HCT116 (cell line): ENCODE measurements around the gene IGFLR1. TPM values are rescaled to one million over a fixed set of nuclear protein-coding genes. Genes with fewer than 3 reads are reported as not detected.

Experiments used
- ATAC-seq: fragments of 200-7000 bp; cut with Tn5 transposase; 2 replicates; pipeline ENCODE4 v1.9.1; 2020; ENCODE audit warnings: mild to moderate bottlenecking, moderate library complexity
- BruUV-seq: library from RNA; stranded (reverse); fragments of 400-500 nt; replicated peaks from 2 replicates; lab custom pipeline; 2021; lab: Mats Ljungman, UMichigan
- CTCF ChIA-PET: fragments of 300-600 bp; sonication (Branson Sonifier 250); formaldehyde crosslinking; loops from one replicate; lab custom pipeline; 2021; ENCODE audit warnings: antibody characterized with exemption; lab: Charles Lee
- POLR2A ChIA-PET: fragments of 300-600, 350-600 bp; sonication (Branson Sonifier 250); formaldehyde crosslinking; loops from one replicate; lab custom pipeline; 2021; ENCODE audit warnings: antibody characterized with exemption; lab: Charles Lee
- RAD21 ChIA-PET, 2 experiments: fragments of 300-600 bp; sonication (Branson Sonifier 250); formaldehyde crosslinking; loops; one replicate each; lab custom pipeline; 2023; ENCODE audit warnings: low total read pairs in 2 of 2; ENCODE audit not compliant: uncharacterized antibody in 2 of 2, unreplicated experiment in 2 of 2, low non-redundant PET in 1 of 2; lab: Charles Lee
- DNase-seq: peaks from one replicate; pipeline ENCODE4 v3.0.0-alpha.2; 2010; ENCODE audit warnings: low read depth, low spot score
- H2AFZ ChIP-seq: fragments of 200-600 bp; shearing (Covaris generic), sonication (generic); 2 replicates; pipeline ENCODE4 v1.6.1; 2017; ENCODE audit warnings: low read depth, mixed run types, mixed read lengths, antibody characterized with exemption, low read length; ENCODE audit not compliant: poor library complexity, severe bottlenecking
- H3K27ac ChIP-seq: 2 replicates; pipeline ENCODE4 v1.5.1; 2012; ENCODE audit warnings: low read depth, low read length
- H3K27me3 ChIP-seq: fragments of 200-600 bp; sonication (generic); 2 replicates; pipeline ENCODE4 v1.6.1; 2016; ENCODE audit warnings: mixed run types, low read length, mixed read lengths; ENCODE audit not compliant: insufficient read depth
- H3K36me3 ChIP-seq, 2 experiments: fragments of 200-500 bp in 1 of 2; fragments of 200-600 bp in 1 of 2; sonication (Bioruptor generic) in 1 of 2; sonication (generic) in 1 of 2; 2 replicates each; pipeline versions ENCODE4 v1.5.1 to v1.6.1; 2014 to 2016; ENCODE audit warnings: low read length in 2 of 2, inconsistent platforms in 1 of 2, mixed read lengths in 1 of 2, mixed run types in 1 of 2; ENCODE audit not compliant: insufficient read depth in 2 of 2, control insufficient read depth in 1 of 2
- H3K4me1 ChIP-seq, 2 experiments: fragments of 200-600 bp in 1 of 2; sonication (generic) in 1 of 2; 2 replicates each; pipeline versions ENCODE4 v1.5.1 to v1.6.1; 2012 to 2017; ENCODE audit warnings: low read length in 2 of 2, inconsistent platforms in 1 of 2, mild to moderate bottlenecking in 1 of 2, mixed read lengths in 1 of 2, mixed run types in 1 of 2, moderate library complexity in 1 of 2; ENCODE audit not compliant: insufficient read depth in 2 of 2, control insufficient read depth in 1 of 2
- H3K4me2 ChIP-seq: fragments of 200-600 bp; sonication (generic); 2 replicates; pipeline ENCODE4 v1.6.1; 2017; ENCODE audit warnings: mixed run types, low read length, mixed read lengths
- H3K4me3 ChIP-seq, 2 experiments: fragments of 200-600 bp in 1 of 2; sonication (generic) in 1 of 2; replicated peaks in 1 of 2; 2 replicates each; pipeline ENCODE4 v1.5.1; 2011 to 2016; ENCODE audit warnings: low read length in 2 of 2, control low read depth in 1 of 2, low read depth in 1 of 2, mild to moderate bottlenecking in 1 of 2, mixed read lengths in 1 of 2, mixed run types in 1 of 2
- H3K79me2 ChIP-seq: fragments of 200-600 bp; sonication (generic); 2 replicates; pipeline ENCODE4 v1.6.1; 2017; ENCODE audit warnings: mild to moderate bottlenecking, mixed run types, low read length, moderate library complexity, mixed read lengths; ENCODE audit not compliant: insufficient read depth
- H3K9ac ChIP-seq: fragments of 200-600 bp; sonication (generic); 2 replicates; pipeline ENCODE4 v1.6.1; 2016; ENCODE audit warnings: low read length, mixed read lengths
- H3K9me2 ChIP-seq: fragments of 200-600 bp; sonication (generic), shearing (Covaris generic); 2 replicates; pipeline ENCODE4 v1.6.1; 2017; ENCODE audit warnings: mixed run types, mild to moderate bottlenecking, moderate library complexity; ENCODE audit not compliant: insufficient read depth
- H3K9me3 ChIP-seq, 2 experiments: fragments of 200-500 bp in 1 of 2; fragments of 200-600 bp in 1 of 2; sonication (Bioruptor generic) in 1 of 2; sonication (generic) in 1 of 2; 2 replicates each; pipeline ENCODE4 v1.6.1; 2014 to 2017; ENCODE audit warnings: low read length in 2 of 2, mixed read lengths in 2 of 2, inconsistent platforms in 1 of 2, low read depth in 1 of 2, mild to moderate bottlenecking in 1 of 2, mixed run types in 1 of 2, moderate library complexity in 1 of 2; ENCODE audit not compliant: control insufficient read depth in 1 of 2, insufficient read depth in 1 of 2
- H4K20me1 ChIP-seq: fragments of 200-600 bp; sonication (generic), shearing (Covaris generic); 2 replicates; pipeline ENCODE4 v1.6.1; 2017; ENCODE audit warnings: mixed run types, mild to moderate bottlenecking, moderate library complexity; ENCODE audit not compliant: insufficient read depth
- ATF3 ChIP-seq: IDR thresholded peaks from 2 replicates; pipeline ENCODE4 v1.6.1; 2012
- CBX3 ChIP-seq: IDR thresholded peaks from 2 replicates; pipeline ENCODE4 v1.6.1; 2012; ENCODE audit warnings: low read depth
- CEBPB ChIP-seq: IDR thresholded peaks from 2 replicates; pipeline ENCODE4 v1.6.1; 2012; ENCODE audit warnings: low read depth
- CTCF ChIP-seq, 3 experiments: fragments of 200-600 bp in 1 of 3; sonication (generic) in 1 of 3; IDR thresholded peaks in 2 of 3; conservative IDR thresholded peaks in 1 of 3; 2 replicates each; pipeline ENCODE4 v1.5.1; 2012 to 2017; ENCODE audit warnings: low read depth in 2 of 3, low read length in 2 of 3, antibody characterized with exemption in 1 of 3, borderline replicate concordance in 1 of 3, control low read depth in 1 of 3, mild to moderate bottlenecking in 1 of 3, mixed read lengths in 1 of 3, mixed run types in 1 of 3, moderate library complexity in 1 of 3; ENCODE audit not compliant: insufficient read depth in 1 of 3
- EGR1 ChIP-seq: IDR thresholded peaks from 2 replicates; pipeline ENCODE4 v1.6.1; 2012; ENCODE audit warnings: low read depth
- ELF1 ChIP-seq: IDR thresholded peaks from 2 replicates; pipeline ENCODE4 v1.6.1; 2012; ENCODE audit warnings: low read depth, borderline replicate concordance
- EZH2 ChIP-seq: fragments of 200-600 bp; sonication (generic); IDR thresholded peaks from 2 replicates; pipeline ENCODE4 v1.6.1; 2017; ENCODE audit warnings: antibody characterized with exemption, mixed run types
- EZH2phosphoT487 ChIP-seq: fragments of 200-600 bp; IDR thresholded peaks from 2 replicates; pipeline ENCODE4 v1.6.1; 2018; ENCODE audit warnings: antibody characterized with exemption, borderline replicate concordance
- FOSL1 ChIP-seq: IDR thresholded peaks from 2 replicates; pipeline ENCODE4 v1.6.1; 2012; ENCODE audit warnings: low read depth
- JUND ChIP-seq: IDR thresholded peaks from 2 replicates; pipeline ENCODE4 v1.6.1; 2012
- MAX ChIP-seq: IDR thresholded peaks from 2 replicates; pipeline ENCODE4 v1.6.1; 2012
- POLR2A ChIP-seq: IDR thresholded peaks from 2 replicates; pipeline ENCODE4 v1.7.0; 2011; ENCODE audit warnings: borderline replicate concordance; ENCODE audit not compliant: insufficient read depth, insufficient read length; ENCODE audit errors: extremely low read depth
- RAD21 ChIP-seq: IDR thresholded peaks from 2 replicates; pipeline ENCODE4 v1.6.1; 2012; ENCODE audit warnings: low read depth, mild to moderate bottlenecking
- SP1 ChIP-seq: IDR thresholded peaks from 2 replicates; pipeline ENCODE4 v1.6.1; 2012; ENCODE audit warnings: low read depth
- SRF ChIP-seq: IDR thresholded peaks from 2 replicates; pipeline ENCODE4 v1.6.1; 2012; ENCODE audit warnings: low read depth
- TCF7L2 ChIP-seq: IDR thresholded peaks from 2 replicates; pipeline ENCODE4 v1.7.0; 2011; ENCODE audit warnings: borderline replicate concordance, inconsistent platforms; ENCODE audit not compliant: insufficient read depth, insufficient read length; ENCODE audit errors: extremely low read depth
- YY1 ChIP-seq: IDR thresholded peaks from 2 replicates; pipeline ENCODE4 v1.6.1; 2011; ENCODE audit warnings: low read length, low read depth, moderate library complexity, mild to moderate bottlenecking; ENCODE audit not compliant: insufficient replicate concordance; ENCODE audit errors: extremely low read depth
- ZFX ChIP-seq: fragments of 450-650 bp; IDR thresholded peaks from 2 replicates; pipeline ENCODE4 v1.6.1; 2017
- ZNF274 ChIP-seq: fragments of 200-500 bp; sonication (Bioruptor generic); IDR thresholded peaks from 2 replicates; pipeline ENCODE4 v1.6.1; 2014; ENCODE audit warnings: mild to moderate bottlenecking, low read depth, low read length, inconsistent platforms
- intact Hi-C: fragments of 100-400 bp; cut with micrococcal nuclease; formaldehyde crosslinking; loops from 2 replicates; pipeline ENCODE4 v1.10.0; 2022
- total RNA-seq: library from RNA; stranded (reverse); gene quantifications from one replicate; pipeline ENCODE4 v1.2.1, GENCODE V29; 2021; ENCODE audit not compliant: unreplicated experiment

Gene IGFLR1
- total RNA-seq, 1 experiment from 2014 or later = 8.3 TPM

GRCh38 chr19:35729763-35730162 lies 12.5 kb downstream of the IGFLR1 start:
- Histone ChIP-seq H3K36me3 (peaks cover 51 to 64% of the 10 kb centered on the region in 2 experiments), H3K9me2 (no peaks in the 10 kb centered on the region), H2AFZ (no peak overlapping the region), H3K27me3 (no peaks in the 10 kb centered on the region), H3K27ac (no peak overlapping the region), H3K9ac (no peak overlapping the region), H3K4me1 (no peaks in the 10 kb centered on the region), H3K79me2 (no peaks in the 10 kb centered on the region), H3K9me3 (no peaks in the 10 kb centered on the region), H4K20me1 (no peaks in the 10 kb centered on the region), H3K4me2 (no peak overlapping the region), H3K4me3 (no peak overlapping the region)
- DNase-seq (no peak), ATAC-seq (no peak)
- intact Hi-C loops = no loop called here
- no peak for TF ChIP-seq YY1
- TF ChIP-seq SP1 = no peak
- TF ChIP-seq TCF7L2 = no peak
- no peak for TF ChIP-seq ZNF274
- no peak for TF ChIP-seq ATF3
- TF ChIP-seq CBX3 = no peak
- no peak for TF ChIP-seq ZFX
- no peak for TF ChIP-seq RAD21
- TF ChIP-seq EZH2 = no peak
- RAD21 ChIA-PET = no interaction called here
- CTCF ChIA-PET = no interaction called here
- POLR2A ChIA-PET = no interaction called here
- BruUV-seq = no TSS peak

GRCh38 chr19:35729021-35729420 lies 13.2 kb downstream of the IGFLR1 start:
- BruUV-seq = no TSS peak
- no peaks in the 10 kb centered on the region for H3K4me1 ChIP-seq
- POLR2A ChIA-PET = no interaction called here
- RAD21 ChIA-PET = no interaction called here
- H3K9me3 ChIP-seq = no peaks in the 10 kb centered on the region
- DNase-seq = no peak
- H2AFZ ChIP-seq = no peak overlapping the region
- CTCF ChIA-PET = no interaction called here
- ATAC-seq = no peak
- H3K9ac ChIP-seq = no peak overlapping the region
- no peaks in the 10 kb centered on the region for H4K20me1 ChIP-seq
- H3K27ac ChIP-seq = no peak overlapping the region
- H3K36me3 ChIP-seq = peaks cover 55 to 65% of the 10 kb centered on the region in 2 experiments
- H3K4me2 ChIP-seq = no peak overlapping the region
- no peaks in the 10 kb centered on the region for H3K9me2 ChIP-seq
- intact Hi-C loops = no loop called here
- H3K4me3 ChIP-seq = no peak overlapping the region
- H3K79me2 ChIP-seq = no peaks in the 10 kb centered on the region
- no peaks in the 10 kb centered on the region for H3K27me3 ChIP-seq
- no peak for TF ChIP-seq ZFX
- no peak for TF ChIP-seq CTCF (IDR thresholded peaks at IDR 0.05 in 2 of 3, conservative IDR thresholded peaks at IDR 0.05 in 1 of 3; ENCODE audit: borderline replicate concordance in 1 of 3, insufficient read depth in 1 of 3, low read depth in 2 of 3, low read length in 2 of 3)
- TF ChIP-seq ATF3 = no peak
- TF ChIP-seq ZNF274 = no peak
- TF ChIP-seq EZH2phosphoT487 = no peak
- TF ChIP-seq CEBPB = no peak
- TF ChIP-seq RAD21 = no peak
- no peak for TF ChIP-seq ELF1
- TF ChIP-seq MAX = no peak
- TF ChIP-seq CBX3 = no peak
- no peak for TF ChIP-seq TCF7L2
- no peak for TF ChIP-seq POLR2A
- no peak for TF ChIP-seq EZH2
- TF ChIP-seq JUND = no peak
- TF ChIP-seq FOSL1 = no peak
- no peak for TF ChIP-seq EGR1
- TF ChIP-seq SRF = no peak
